Liver (tissue), 9 donors: ENCODE measurements around the gene MAML3. TPM values are rescaled to one million over a fixed set of nuclear protein-coding genes. Genes with fewer than 3 reads are reported as not detected.

Source experiments
- DNase-seq: peaks from one replicate; pipeline ENCODE4 v3.0.0-alpha.2; 2017; ENCODE audit warnings: low spot score
- H3K27ac ChIP-seq, 2 donors: one replicate each; pipeline ENCODE4 v1.7.0; 2013; ENCODE audit warnings: inconsistent platforms in 2 of 2, low read length in 2 of 2, control low read depth in 1 of 2, low read depth in 1 of 2, mild to moderate bottlenecking in 1 of 2
- H3K27me3 ChIP-seq, 4 donors: one replicate each; pipeline versions ENCODE4 v1.6.1 to v1.7.0; 2013; ENCODE audit warnings: low read length in 3 of 4, inconsistent platforms in 1 of 4, mild to moderate bottlenecking in 1 of 4, moderate library complexity in 1 of 4; ENCODE audit not compliant: control insufficient read depth in 4 of 4, insufficient read depth in 4 of 4
- H3K36me3 ChIP-seq, 4 donors: one replicate each; pipeline versions ENCODE4 v1.6.1 to v1.7.0; 2013; ENCODE audit warnings: low read length in 3 of 4, mild to moderate bottlenecking in 3 of 4, low read depth in 1 of 4, moderate library complexity in 1 of 4; ENCODE audit not compliant: control insufficient read depth in 4 of 4, insufficient read depth in 3 of 4
- H3K4me1 ChIP-seq, 4 donors: one replicate each; pipeline versions ENCODE4 v1.6.1 to v1.7.0; 2013; ENCODE audit warnings: low read length in 3 of 4, mild to moderate bottlenecking in 3 of 4, moderate library complexity in 1 of 4; ENCODE audit not compliant: control insufficient read depth in 4 of 4, insufficient read depth in 4 of 4
- H3K4me3 ChIP-seq, 3 donors: one replicate each; pipeline versions ENCODE4 v1.6.1 to v1.7.0; 2013; ENCODE audit warnings: low read length in 3 of 3, control low read depth in 1 of 3, low read depth in 1 of 3, mild to moderate bottlenecking in 1 of 3
- H3K9ac ChIP-seq, 2 donors: one replicate each; pipeline ENCODE4 v1.7.0; 2013; ENCODE audit warnings: low read length in 2 of 2, mild to moderate bottlenecking in 2 of 2, moderate library complexity in 2 of 2, control low read depth in 1 of 2, low read depth in 1 of 2
- H3K9me3 ChIP-seq, 4 donors: one replicate each; pipeline versions ENCODE4 v1.6.1 to v1.7.0; 2013; ENCODE audit warnings: low read length in 3 of 4; ENCODE audit not compliant: control insufficient read depth in 4 of 4
- EGR1 ChIP-seq, 2 donors: IDR thresholded peaks; 2 replicates each; pipeline ENCODE4 v1.6.1; 2016 to 2018; ENCODE audit warnings: antibody characterized with exemption in 2 of 2, low read depth in 2 of 2
- FOXA1 ChIP-seq: IDR thresholded peaks from 2 replicates; pipeline ENCODE4 v1.6.1; 2016; ENCODE audit warnings: antibody characterized with exemption
- FOXA2 ChIP-seq: IDR thresholded peaks from 2 replicates; pipeline ENCODE4 v1.6.1; 2016; ENCODE audit warnings: antibody characterized with exemption
- GABPA ChIP-seq, 2 donors: IDR thresholded peaks in 1 of 2; conservative IDR thresholded peaks in 1 of 2; 2 replicates each; pipeline ENCODE4 v1.6.1; 2016; ENCODE audit warnings: antibody characterized with exemption in 2 of 2, mild to moderate bottlenecking in 1 of 2, moderate library complexity in 1 of 2
- HNF4A ChIP-seq, 2 donors: conservative IDR thresholded peaks; 2 replicates each; pipeline ENCODE4 v1.6.1; 2016; ENCODE audit warnings: antibody characterized with exemption in 2 of 2, mild to moderate bottlenecking in 2 of 2
- HNF4G ChIP-seq: IDR thresholded peaks from 2 replicates; pipeline ENCODE4 v1.6.1; 2016; ENCODE audit warnings: antibody characterized with exemption
- JUND ChIP-seq, 2 donors: IDR thresholded peaks; 2 replicates each; pipeline ENCODE4 v1.6.1; 2016; ENCODE audit warnings: antibody characterized with exemption in 2 of 2
- NR2F2 ChIP-seq: IDR thresholded peaks from 2 replicates; pipeline ENCODE4 v1.6.1; 2016; ENCODE audit warnings: antibody characterized with exemption
- RAD21 ChIP-seq, 2 donors: IDR thresholded peaks; 2 replicates each; pipeline ENCODE4 v1.6.1; 2016; ENCODE audit warnings: antibody characterized with exemption in 2 of 2, mild to moderate bottlenecking in 2 of 2
- RXRA ChIP-seq, 2 donors: IDR thresholded peaks; 2 replicates each; pipeline ENCODE4 v1.6.1; 2017 to 2018; ENCODE audit warnings: antibody characterized with exemption in 2 of 2, mild to moderate bottlenecking in 1 of 2
- SP1 ChIP-seq: IDR thresholded peaks from 2 replicates; pipeline ENCODE4 v1.6.1; 2018; ENCODE audit warnings: antibody characterized with exemption, mild to moderate bottlenecking
- TAF1 ChIP-seq: conservative IDR thresholded peaks from 2 replicates; pipeline ENCODE4 v1.6.1; 2016; ENCODE audit warnings: antibody characterized with exemption, mild to moderate bottlenecking
- YY1 ChIP-seq: IDR thresholded peaks from 2 replicates; pipeline ENCODE4 v1.6.1; 2016; ENCODE audit warnings: antibody characterized with exemption, mild to moderate bottlenecking
- WGBS: extraction: QIAGEN DNeasy Blood & Tissue Kit; methylation state at CpG from one replicate; pipeline ENCODE4 v1.1.7; 2013; 5-methylcytosine and 5-hydroxymethylcytosine counted together
- polyA plus RNA-seq, 2 donors: library from polyadenylated mRNA; stranded (reverse) in 1 of 2; unstranded in 1 of 2; fragments of 200-250 nt in 1 of 2; fragments of >200 nt in 1 of 2; fragmentation: Nextera tagmentation in 1 of 2; extraction: Ambion mirVana in 1 of 2; gene quantifications; one replicate each; pipeline versions ENCODE4 v1.2.1 to v1.2.3, GENCODE V29; 2013 to 2015
- total RNA-seq, 2 donors: library from RNA; depleted of rRNA; stranded (reverse); fragments of >200 nt; gene quantifications; one replicate each; pipeline ENCODE4 v1.2.3, GENCODE V29; 2014
- TF ChIP-seq, protein P1 (sequence below): IDR thresholded peaks from 2 replicates; pipeline ENCODE4 v1.6.1; 2016; ENCODE audit warnings: antibody characterized with exemption
- TF ChIP-seq, protein P2 (sequence below): fragments of 150-350 bp; IDR thresholded peaks from 2 replicates; pipeline ENCODE4 v1.5.1; 2017; ENCODE audit warnings: improper control_type of control experiment, low read depth, low read length; ENCODE audit not compliant: missing input control
- TF ChIP-seq, protein P3 (sequence below): IDR thresholded peaks from 2 replicates; pipeline ENCODE4 v1.6.1; 2016; ENCODE audit warnings: antibody characterized with exemption
- TF ChIP-seq, protein P4 (sequence below): IDR thresholded peaks from 2 replicates; pipeline ENCODE4 v1.6.1; 2016; ENCODE audit warnings: antibody characterized with exemption
- TF ChIP-seq, protein P5 (sequence below): IDR thresholded peaks from 2 replicates; pipeline ENCODE4 v1.6.1; 2016; ENCODE audit warnings: antibody characterized with exemption, mild to moderate bottlenecking
- donor health status: healthy.
- donor health status: healthy.
- donor health status: healthy.
- donor health status: healthy.
- donor health status: healthy.

MAML3 gene
- total and polyA plus RNA-seq, 4 donors: 1.3 to 4.3 (median 2.7) TPM

DNA sequence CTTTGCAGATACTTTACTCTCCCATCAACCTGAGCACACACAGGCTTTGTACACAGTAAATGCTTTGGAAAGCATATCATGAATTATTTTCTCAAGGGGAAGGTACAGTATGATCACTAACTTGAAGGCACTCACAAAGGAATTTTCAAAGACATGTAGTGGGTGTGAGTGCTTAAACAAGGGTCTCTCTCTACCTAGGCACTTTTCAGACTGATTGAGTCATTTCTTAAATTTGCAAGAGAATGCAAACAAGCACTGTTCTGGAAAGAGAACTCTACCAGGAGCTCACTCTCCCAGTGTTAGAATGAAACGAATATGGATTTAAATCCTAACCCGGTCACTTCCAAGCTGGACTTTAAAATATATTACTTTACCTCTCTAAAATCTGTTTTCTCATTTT lies 85.7 kb downstream of the MAML3 start:
- no peak for DNase-seq
- no peaks in the 10 kb centered on the region for H3K36me3 ChIP-seq
- no peaks in the 10 kb centered on the region for H3K9me3 ChIP-seq
- no peak overlapping the region for H3K9ac ChIP-seq
- 94% methylated on average over 2 of the region's 2 CpGs for WGBS
- no peak overlapping the region for H3K4me3 ChIP-seq
- H3K27ac ChIP-seq: no peak overlapping the region
- H3K27me3 ChIP-seq: no peaks in the 10 kb centered on the region
- H3K4me1 ChIP-seq: peaks cover 0 to 5% (median 0%) of the 10 kb centered on the region in 4 donors
- TF ChIP-seq HNF4G (no peak), RAD21 (IDR thresholded peaks at IDR 0.05) (no peak), YY1 (no peak), EGR1 (IDR thresholded peaks at IDR 0.05; ENCODE audit: low read depth in 2 of 2) (no peak), RXRA (IDR thresholded peaks at IDR 0.05) (no peak), JUND (IDR thresholded peaks at IDR 0.05) (no peak), NR2F2 (no peak), HNF4A (conservative IDR thresholded peaks at IDR 0.05) (no peak), SP1 (no peak), FOXA1 (no peak), TAF1 (no peak), GABPA (IDR thresholded peaks at IDR 0.05 in 1 of 2, conservative IDR thresholded peaks at IDR 0.05 in 1 of 2) (no peak), FOXA2 (no peak)
- TF ChIP-seq, protein P1, sequence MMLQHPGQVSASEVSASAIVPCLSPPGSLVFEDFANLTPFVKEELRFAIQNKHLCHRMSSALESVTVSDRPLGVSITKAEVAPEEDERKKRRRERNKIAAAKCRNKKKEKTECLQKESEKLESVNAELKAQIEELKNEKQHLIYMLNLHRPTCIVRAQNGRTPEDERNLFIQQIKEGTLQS: no peak
- TF ChIP-seq, protein P2, sequence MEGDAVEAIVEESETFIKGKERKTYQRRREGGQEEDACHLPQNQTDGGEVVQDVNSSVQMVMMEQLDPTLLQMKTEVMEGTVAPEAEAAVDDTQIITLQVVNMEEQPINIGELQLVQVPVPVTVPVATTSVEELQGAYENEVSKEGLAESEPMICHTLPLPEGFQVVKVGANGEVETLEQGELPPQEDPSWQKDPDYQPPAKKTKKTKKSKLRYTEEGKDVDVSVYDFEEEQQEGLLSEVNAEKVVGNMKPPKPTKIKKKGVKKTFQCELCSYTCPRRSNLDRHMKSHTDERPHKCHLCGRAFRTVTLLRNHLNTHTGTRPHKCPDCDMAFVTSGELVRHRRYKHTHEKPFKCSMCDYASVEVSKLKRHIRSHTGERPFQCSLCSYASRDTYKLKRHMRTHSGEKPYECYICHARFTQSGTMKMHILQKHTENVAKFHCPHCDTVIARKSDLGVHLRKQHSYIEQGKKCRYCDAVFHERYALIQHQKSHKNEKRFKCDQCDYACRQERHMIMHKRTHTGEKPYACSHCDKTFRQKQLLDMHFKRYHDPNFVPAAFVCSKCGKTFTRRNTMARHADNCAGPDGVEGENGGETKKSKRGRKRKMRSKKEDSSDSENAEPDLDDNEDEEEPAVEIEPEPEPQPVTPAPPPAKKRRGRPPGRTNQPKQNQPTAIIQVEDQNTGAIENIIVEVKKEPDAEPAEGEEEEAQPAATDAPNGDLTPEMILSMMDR: no peak
- TF ChIP-seq, protein P3, sequence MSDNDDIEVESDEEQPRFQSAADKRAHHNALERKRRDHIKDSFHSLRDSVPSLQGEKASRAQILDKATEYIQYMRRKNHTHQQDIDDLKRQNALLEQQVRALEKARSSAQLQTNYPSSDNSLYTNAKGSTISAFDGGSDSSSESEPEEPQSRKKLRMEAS: no peak
- TF ChIP-seq, protein P4, sequence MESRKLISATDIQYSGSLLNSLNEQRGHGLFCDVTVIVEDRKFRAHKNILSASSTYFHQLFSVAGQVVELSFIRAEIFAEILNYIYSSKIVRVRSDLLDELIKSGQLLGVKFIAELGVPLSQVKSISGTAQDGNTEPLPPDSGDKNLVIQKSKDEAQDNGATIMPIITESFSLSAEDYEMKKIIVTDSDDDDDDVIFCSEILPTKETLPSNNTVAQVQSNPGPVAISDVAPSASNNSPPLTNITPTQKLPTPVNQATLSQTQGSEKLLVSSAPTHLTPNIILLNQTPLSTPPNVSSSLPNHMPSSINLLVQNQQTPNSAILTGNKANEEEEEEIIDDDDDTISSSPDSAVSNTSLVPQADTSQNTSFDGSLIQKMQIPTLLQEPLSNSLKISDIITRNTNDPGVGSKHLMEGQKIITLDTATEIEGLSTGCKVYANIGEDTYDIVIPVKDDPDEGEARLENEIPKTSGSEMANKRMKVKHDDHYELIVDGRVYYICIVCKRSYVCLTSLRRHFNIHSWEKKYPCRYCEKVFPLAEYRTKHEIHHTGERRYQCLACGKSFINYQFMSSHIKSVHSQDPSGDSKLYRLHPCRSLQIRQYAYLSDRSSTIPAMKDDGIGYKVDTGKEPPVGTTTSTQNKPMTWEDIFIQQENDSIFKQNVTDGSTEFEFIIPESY: no peak
- TF ChIP-seq, protein P5, sequence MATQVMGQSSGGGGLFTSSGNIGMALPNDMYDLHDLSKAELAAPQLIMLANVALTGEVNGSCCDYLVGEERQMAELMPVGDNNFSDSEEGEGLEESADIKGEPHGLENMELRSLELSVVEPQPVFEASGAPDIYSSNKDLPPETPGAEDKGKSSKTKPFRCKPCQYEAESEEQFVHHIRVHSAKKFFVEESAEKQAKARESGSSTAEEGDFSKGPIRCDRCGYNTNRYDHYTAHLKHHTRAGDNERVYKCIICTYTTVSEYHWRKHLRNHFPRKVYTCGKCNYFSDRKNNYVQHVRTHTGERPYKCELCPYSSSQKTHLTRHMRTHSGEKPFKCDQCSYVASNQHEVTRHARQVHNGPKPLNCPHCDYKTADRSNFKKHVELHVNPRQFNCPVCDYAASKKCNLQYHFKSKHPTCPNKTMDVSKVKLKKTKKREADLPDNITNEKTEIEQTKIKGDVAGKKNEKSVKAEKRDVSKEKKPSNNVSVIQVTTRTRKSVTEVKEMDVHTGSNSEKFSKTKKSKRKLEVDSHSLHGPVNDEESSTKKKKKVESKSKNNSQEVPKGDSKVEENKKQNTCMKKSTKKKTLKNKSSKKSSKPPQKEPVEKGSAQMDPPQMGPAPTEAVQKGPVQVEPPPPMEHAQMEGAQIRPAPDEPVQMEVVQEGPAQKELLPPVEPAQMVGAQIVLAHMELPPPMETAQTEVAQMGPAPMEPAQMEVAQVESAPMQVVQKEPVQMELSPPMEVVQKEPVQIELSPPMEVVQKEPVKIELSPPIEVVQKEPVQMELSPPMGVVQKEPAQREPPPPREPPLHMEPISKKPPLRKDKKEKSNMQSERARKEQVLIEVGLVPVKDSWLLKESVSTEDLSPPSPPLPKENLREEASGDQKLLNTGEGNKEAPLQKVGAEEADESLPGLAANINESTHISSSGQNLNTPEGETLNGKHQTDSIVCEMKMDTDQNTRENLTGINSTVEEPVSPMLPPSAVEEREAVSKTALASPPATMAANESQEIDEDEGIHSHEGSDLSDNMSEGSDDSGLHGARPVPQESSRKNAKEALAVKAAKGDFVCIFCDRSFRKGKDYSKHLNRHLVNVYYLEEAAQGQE: no peak
